H9 (cell line): ENCODE results near the gene MRPS18B. TPM values are rescaled to one million over a fixed set of nuclear protein-coding genes. Genes with fewer than 3 reads are reported as not detected.

Source experiments
- DNase-seq: peaks from one replicate; pipeline ENCODE4 v3.0.0-alpha.2; 2017
- H2AFZ ChIP-seq: one replicate; pipeline ENCODE4 v1.6.1; 2013; ENCODE audit warnings: mild to moderate bottlenecking, low read length, control low read depth, moderate library complexity
- H2AK5ac ChIP-seq: 2 replicates; pipeline ENCODE4 v1.6.1; 2013; ENCODE audit warnings: low read length, control low read depth, mixed read lengths; ENCODE audit not compliant: insufficient read length
- H2BK120ac ChIP-seq: one replicate; pipeline ENCODE4 v1.6.1; 2013; ENCODE audit warnings: low read depth, mild to moderate bottlenecking, low read length, control low read depth, inconsistent platforms; ENCODE audit not compliant: poor library complexity, severe bottlenecking
- H2BK12ac ChIP-seq: 2 replicates; pipeline ENCODE4 v1.6.1; 2013; ENCODE audit warnings: low read length, control low read depth, mixed read lengths, low read depth; ENCODE audit not compliant: insufficient read length
- H2BK15ac ChIP-seq: 2 replicates; pipeline ENCODE4 v1.6.1; 2013; ENCODE audit warnings: low read depth, low read length, control low read depth
- H2BK20ac ChIP-seq: one replicate; pipeline ENCODE4 v1.6.1; 2013; ENCODE audit warnings: low read depth, mild to moderate bottlenecking, low read length, control low read depth, inconsistent platforms; ENCODE audit not compliant: poor library complexity, severe bottlenecking
- H2BK5ac ChIP-seq: 2 replicates; pipeline ENCODE4 v1.6.1; 2013; ENCODE audit warnings: low read length, control low read depth, mixed read lengths; ENCODE audit not compliant: insufficient read length
- H3K14ac ChIP-seq: 2 replicates; pipeline ENCODE4 v1.6.1; 2013; ENCODE audit warnings: low read length, control low read depth; ENCODE audit not compliant: insufficient read depth
- H3K18ac ChIP-seq: 2 replicates; pipeline ENCODE4 v1.6.1; 2013; ENCODE audit warnings: low read depth, mild to moderate bottlenecking, mixed read lengths, low read length, control low read depth; ENCODE audit not compliant: insufficient read length
- H3K23ac ChIP-seq: 2 replicates; pipeline ENCODE4 v1.6.1; 2013; ENCODE audit warnings: low read length, control low read depth, mixed read lengths, low read depth; ENCODE audit not compliant: insufficient read length
- H3K23me2 ChIP-seq: 2 replicates; pipeline ENCODE4 v1.6.1; 2013; ENCODE audit warnings: low read depth, mild to moderate bottlenecking, mixed read lengths, low read length, control low read depth; ENCODE audit not compliant: insufficient read length, poor library complexity, severe bottlenecking
- H3K27ac ChIP-seq: 2 replicates; pipeline ENCODE4 v1.5.1; 2013; ENCODE audit warnings: low read length, control low read depth, mixed read lengths, low read depth; ENCODE audit not compliant: insufficient read length
- H3K27me3 ChIP-seq: 2 replicates; pipeline ENCODE4 v1.6.1; 2013; ENCODE audit warnings: low read length, control low read depth, inconsistent platforms; ENCODE audit not compliant: insufficient read depth
- H3K4ac ChIP-seq: 2 replicates; pipeline ENCODE4 v1.6.1; 2013; ENCODE audit warnings: low read depth, mild to moderate bottlenecking, control low read depth, inconsistent platforms, low read length, moderate library complexity
- H3K4me1 ChIP-seq: 2 replicates; pipeline ENCODE4 v1.6.1; 2013; ENCODE audit warnings: low read length, control low read depth, inconsistent platforms; ENCODE audit not compliant: insufficient read depth
- H3K4me2 ChIP-seq: 2 replicates; pipeline ENCODE4 v1.6.1; 2013; ENCODE audit warnings: low read length, control low read depth, mixed read lengths; ENCODE audit not compliant: insufficient read length, insufficient read depth
- H3K56ac ChIP-seq: 2 replicates; pipeline ENCODE4 v1.6.1; 2013; ENCODE audit warnings: low read depth, mild to moderate bottlenecking, mixed read lengths, low read length, control low read depth; ENCODE audit not compliant: insufficient read length
- H3K79me1 ChIP-seq: 2 replicates; pipeline ENCODE4 v1.6.1; 2013; ENCODE audit warnings: low read depth, mild to moderate bottlenecking, moderate library complexity, low read length, control low read depth, inconsistent platforms; ENCODE audit not compliant: insufficient read depth, poor library complexity, severe bottlenecking
- H3K79me2 ChIP-seq: 2 replicates; pipeline ENCODE4 v1.6.1; 2013; ENCODE audit warnings: low read length, control low read depth, inconsistent platforms; ENCODE audit not compliant: insufficient read depth
- H3K9ac ChIP-seq: 2 replicates; pipeline ENCODE4 v1.6.1; 2013; ENCODE audit warnings: low read length, control low read depth, mixed read lengths; ENCODE audit not compliant: insufficient read length; ENCODE audit errors: extremely low read depth
- H3K9me3 ChIP-seq: one replicate; pipeline ENCODE4 v1.6.1; 2013; ENCODE audit warnings: low read depth, low read length, inconsistent platforms; ENCODE audit not compliant: control insufficient read depth
- H3T11ph ChIP-seq: one replicate; pipeline ENCODE4 v1.6.1; 2013; ENCODE audit warnings: mild to moderate bottlenecking, low read length, control low read depth, inconsistent platforms
- H4K20me1 ChIP-seq: one replicate; pipeline ENCODE4 v1.6.1; 2013; ENCODE audit not compliant: control insufficient read depth, insufficient read length, insufficient read depth
- H4K5ac ChIP-seq: 2 replicates; pipeline ENCODE4 v1.6.1; 2013; ENCODE audit warnings: low read depth, mild to moderate bottlenecking, mixed read lengths, low read length, control low read depth; ENCODE audit not compliant: insufficient read length
- H4K8ac ChIP-seq: replicated peaks from 2 replicates; pipeline ENCODE4 v1.6.1; 2013; ENCODE audit warnings: low read length, control low read depth, mixed read lengths, low read depth; ENCODE audit not compliant: insufficient read length
- H4K91ac ChIP-seq: 2 replicates; pipeline ENCODE4 v1.6.1; 2013; ENCODE audit warnings: low read depth, mild to moderate bottlenecking, moderate library complexity, mixed read lengths, low read length, control low read depth; ENCODE audit not compliant: insufficient read length
- H3K27ac Mint-ChIP-seq, 3 experiments: 2 replicates in 2 of 3; 3 replicates in 1 of 3; pipeline ENCODE4 v1.8.0; 2020 to 2021; ENCODE audit warnings: mixed read lengths in 3 of 3, mild to moderate bottlenecking in 1 of 3, moderate library complexity in 1 of 3
- H3K27me3 Mint-ChIP-seq: 2 replicates; pipeline ENCODE4 v1.8.0; 2021; ENCODE audit warnings: low read depth, mild to moderate bottlenecking, moderate library complexity, mixed read lengths
- H3K36me3 Mint-ChIP-seq, 3 experiments: 2 replicates in 2 of 3; 3 replicates in 1 of 3; pipeline ENCODE4 v1.8.0; 2020 to 2021; ENCODE audit warnings: low read depth in 3 of 3, mixed read lengths in 3 of 3; ENCODE audit not compliant: insufficient read depth in 1 of 3
- H3K4me1 Mint-ChIP-seq, 2 experiments: 2 replicates each; pipeline ENCODE4 v1.8.0; 2020; ENCODE audit warnings: mixed read lengths in 2 of 2
- H3K4me3 Mint-ChIP-seq, 2 experiments: 2 replicates in 1 of 2; 3 replicates in 1 of 2; pipeline ENCODE4 v1.8.0; 2020 to 2021; ENCODE audit warnings: mild to moderate bottlenecking in 2 of 2, mixed read lengths in 2 of 2, moderate library complexity in 1 of 2
- H3K9me3 Mint-ChIP-seq, 2 experiments: 2 replicates in 1 of 2; 3 replicates in 1 of 2; pipeline ENCODE4 v1.8.0; 2020; ENCODE audit warnings: mild to moderate bottlenecking in 2 of 2, mixed read lengths in 2 of 2, moderate library complexity in 1 of 2
- WGBS: extraction: QIAGEN DNeasy Blood & Tissue Kit; methylation state at CpG from one replicate; pipeline ENCODE4 v1.1.7; 2013; ENCODE audit warnings: missing lambda C conversion rate, low lambda C conversion rate, mixed read lengths; ENCODE audit not compliant: insufficient read length; ENCODE audit errors: extremely low coverage; 5-methylcytosine and 5-hydroxymethylcytosine counted together
- total RNA-seq: library from RNA; stranded (reverse); gene quantifications from 2 replicates; pipeline ENCODE4 v1.2.1, GENCODE V29; 2021
- TF ChIP-seq, protein P1 (sequence below): fragments of 200-600 bp; sonication (generic); conservative IDR thresholded peaks from 3 replicates; pipeline ENCODE4 v1.8.0; 2021; ENCODE audit warnings: antibody characterized with exemption, mild to moderate bottlenecking

The MRPS18B gene
- total RNA-seq, 1 experiment from 2014 or later, result 54.0 TPM

- Histone ChIP-seq H3K4me1 (no peaks in the 10 kb centered on the region), H3K9me3 (no peaks in the 10 kb centered on the region), H4K5ac (no peak overlapping the region), H3K79me1 (no peaks in the 10 kb centered on the region), H2AFZ (no peak overlapping the region), H2BK20ac (no peak overlapping the region), H4K91ac (no peak overlapping the region), H4K20me1 (peaks cover 3% of the 10 kb centered on the region), H2BK15ac (no peak overlapping the region), H3K18ac (no peak overlapping the region), H3K27me3 (no peaks in the 10 kb centered on the region), H3K23ac (no peak overlapping the region), H2BK12ac (no peak overlapping the region), H2BK5ac (no peak overlapping the region), H3K4ac (no peak overlapping the region), H3K27ac (no peak overlapping the region), H3K9ac (no peak overlapping the region), H3K79me2 (no peaks in the 10 kb centered on the region), H2BK120ac (no peak overlapping the region), H3K23me2 (no peaks in the 10 kb centered on the region), H4K8ac (no peak overlapping the region), H3K56ac (no peak overlapping the region), H3K4me2 (no peak overlapping the region), H2AK5ac (no peak overlapping the region), H3K14ac (no peak overlapping the region), H3T11ph (no peak overlapping the region)
- no peaks in the 10 kb centered on the region for H3K9me3 Mint-ChIP-seq
- H3K36me3 Mint-ChIP-seq, result peaks cover 39 to 68% (median 57%) of the 10 kb centered on the region in 3 experiments
- TF ChIP-seq, protein P1, sequence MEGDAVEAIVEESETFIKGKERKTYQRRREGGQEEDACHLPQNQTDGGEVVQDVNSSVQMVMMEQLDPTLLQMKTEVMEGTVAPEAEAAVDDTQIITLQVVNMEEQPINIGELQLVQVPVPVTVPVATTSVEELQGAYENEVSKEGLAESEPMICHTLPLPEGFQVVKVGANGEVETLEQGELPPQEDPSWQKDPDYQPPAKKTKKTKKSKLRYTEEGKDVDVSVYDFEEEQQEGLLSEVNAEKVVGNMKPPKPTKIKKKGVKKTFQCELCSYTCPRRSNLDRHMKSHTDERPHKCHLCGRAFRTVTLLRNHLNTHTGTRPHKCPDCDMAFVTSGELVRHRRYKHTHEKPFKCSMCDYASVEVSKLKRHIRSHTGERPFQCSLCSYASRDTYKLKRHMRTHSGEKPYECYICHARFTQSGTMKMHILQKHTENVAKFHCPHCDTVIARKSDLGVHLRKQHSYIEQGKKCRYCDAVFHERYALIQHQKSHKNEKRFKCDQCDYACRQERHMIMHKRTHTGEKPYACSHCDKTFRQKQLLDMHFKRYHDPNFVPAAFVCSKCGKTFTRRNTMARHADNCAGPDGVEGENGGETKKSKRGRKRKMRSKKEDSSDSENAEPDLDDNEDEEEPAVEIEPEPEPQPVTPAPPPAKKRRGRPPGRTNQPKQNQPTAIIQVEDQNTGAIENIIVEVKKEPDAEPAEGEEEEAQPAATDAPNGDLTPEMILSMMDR, result no peak
- no peaks in the 10 kb centered on the region; the same call in none of the 2 replicates for H3K27me3 Mint-ChIP-seq
- H3K4me1 Mint-ChIP-seq, result peaks cover 0 to 2% of the 10 kb centered on the region in 2 experiments; a peak in 1 of 4 replicates
- H3K4me3 Mint-ChIP-seq, result no peak overlapping the region
- H3K27ac Mint-ChIP-seq, result peak overlapping the region in 2 of 3 experiments; percentile 65 to 87; a peak in 3 of 7 replicates
- WGBS, result no CpG with 5 or more reads among the region's 13 CpGs
- DNase-seq, result no peak
Measured at GRCh38 chr6:30599625-30600324, 17.9 kb upstream of the MRPS18B start.
